ENCODE results near the gene MAPK8IP2.

DNA sequence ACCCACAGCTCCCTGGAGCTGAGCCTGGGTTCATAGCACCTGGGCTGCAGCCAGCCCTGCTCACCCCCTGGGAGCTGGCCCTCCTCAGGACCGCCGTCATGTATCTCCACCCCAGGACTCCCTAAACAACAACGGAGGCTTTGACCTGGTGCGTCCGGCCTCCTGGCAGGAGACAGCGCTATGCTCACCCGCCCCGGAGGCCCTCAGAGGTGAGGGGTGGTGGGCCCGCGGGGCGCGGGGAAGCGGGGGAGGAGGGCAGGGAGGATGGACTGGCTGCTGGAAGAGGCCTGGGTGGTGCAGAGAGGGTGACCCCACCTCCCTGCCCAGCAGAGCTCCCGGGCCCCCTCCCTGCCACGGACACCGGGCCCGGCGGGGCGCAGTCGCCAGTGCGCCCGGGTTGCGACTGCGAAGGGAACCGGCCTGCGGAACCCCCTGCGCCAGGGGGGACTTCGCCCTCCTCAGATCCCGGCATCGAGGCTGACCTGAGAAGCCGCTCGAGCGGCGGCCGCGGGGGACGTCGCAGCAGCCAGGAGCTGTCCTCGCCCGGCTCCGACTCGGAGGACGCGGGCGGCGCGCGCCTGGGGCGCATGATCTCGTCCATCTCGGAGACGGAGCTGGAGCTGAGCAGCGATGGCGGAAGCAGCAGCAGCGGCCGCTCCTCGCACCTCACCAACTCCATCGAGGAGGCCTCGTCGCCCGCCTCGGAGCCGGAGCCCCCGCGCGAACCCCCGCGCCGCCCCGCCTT lies 3.1 kb downstream of the MAPK8IP2 start:
- TF ChIP-seq, protein P1, sequence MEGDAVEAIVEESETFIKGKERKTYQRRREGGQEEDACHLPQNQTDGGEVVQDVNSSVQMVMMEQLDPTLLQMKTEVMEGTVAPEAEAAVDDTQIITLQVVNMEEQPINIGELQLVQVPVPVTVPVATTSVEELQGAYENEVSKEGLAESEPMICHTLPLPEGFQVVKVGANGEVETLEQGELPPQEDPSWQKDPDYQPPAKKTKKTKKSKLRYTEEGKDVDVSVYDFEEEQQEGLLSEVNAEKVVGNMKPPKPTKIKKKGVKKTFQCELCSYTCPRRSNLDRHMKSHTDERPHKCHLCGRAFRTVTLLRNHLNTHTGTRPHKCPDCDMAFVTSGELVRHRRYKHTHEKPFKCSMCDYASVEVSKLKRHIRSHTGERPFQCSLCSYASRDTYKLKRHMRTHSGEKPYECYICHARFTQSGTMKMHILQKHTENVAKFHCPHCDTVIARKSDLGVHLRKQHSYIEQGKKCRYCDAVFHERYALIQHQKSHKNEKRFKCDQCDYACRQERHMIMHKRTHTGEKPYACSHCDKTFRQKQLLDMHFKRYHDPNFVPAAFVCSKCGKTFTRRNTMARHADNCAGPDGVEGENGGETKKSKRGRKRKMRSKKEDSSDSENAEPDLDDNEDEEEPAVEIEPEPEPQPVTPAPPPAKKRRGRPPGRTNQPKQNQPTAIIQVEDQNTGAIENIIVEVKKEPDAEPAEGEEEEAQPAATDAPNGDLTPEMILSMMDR (IDR thresholded peaks at IDR 0.05 in 2 of 3, conservative IDR thresholded peaks at IDR 0.05 in 1 of 3; ENCODE audit: borderline replicate concordance in 1 of 3, insufficient read depth in 1 of 3, low read depth in 2 of 3, low read length in 2 of 3): no peak
- TF ChIP-seq FOSL1 (IDR thresholded peaks at IDR 0.05; ENCODE audit: low read depth) (no peak), EZH2 (IDR thresholded peaks at IDR 0.05) (no peak), POLR2A (IDR thresholded peaks at IDR 0.05; ENCODE audit: borderline replicate concordance, extremely low read depth, insufficient read depth, insufficient read length) (no peak), JUND (IDR thresholded peaks at IDR 0.05) (no peak), POLR2AphosphoS5 (IDR thresholded peaks at IDR 0.05; ENCODE audit: low read depth, low read length) (no peak), CBX3 (IDR thresholded peaks at IDR 0.05; ENCODE audit: low read depth) (no peak), SIN3A (IDR thresholded peaks at IDR 0.05; ENCODE audit: low read depth) (no peak), YY1 (IDR thresholded peaks at IDR 0.05; ENCODE audit: extremely low read depth, insufficient replicate concordance, low read depth, low read length) (no peak), ZNF274 (IDR thresholded peaks at IDR 0.05; ENCODE audit: low read depth, low read length) (no peak)
- TF ChIP-seq, protein P2, sequence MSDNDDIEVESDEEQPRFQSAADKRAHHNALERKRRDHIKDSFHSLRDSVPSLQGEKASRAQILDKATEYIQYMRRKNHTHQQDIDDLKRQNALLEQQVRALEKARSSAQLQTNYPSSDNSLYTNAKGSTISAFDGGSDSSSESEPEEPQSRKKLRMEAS (IDR thresholded peaks at IDR 0.05): no peak
- TF ChIP-seq, protein P3, sequence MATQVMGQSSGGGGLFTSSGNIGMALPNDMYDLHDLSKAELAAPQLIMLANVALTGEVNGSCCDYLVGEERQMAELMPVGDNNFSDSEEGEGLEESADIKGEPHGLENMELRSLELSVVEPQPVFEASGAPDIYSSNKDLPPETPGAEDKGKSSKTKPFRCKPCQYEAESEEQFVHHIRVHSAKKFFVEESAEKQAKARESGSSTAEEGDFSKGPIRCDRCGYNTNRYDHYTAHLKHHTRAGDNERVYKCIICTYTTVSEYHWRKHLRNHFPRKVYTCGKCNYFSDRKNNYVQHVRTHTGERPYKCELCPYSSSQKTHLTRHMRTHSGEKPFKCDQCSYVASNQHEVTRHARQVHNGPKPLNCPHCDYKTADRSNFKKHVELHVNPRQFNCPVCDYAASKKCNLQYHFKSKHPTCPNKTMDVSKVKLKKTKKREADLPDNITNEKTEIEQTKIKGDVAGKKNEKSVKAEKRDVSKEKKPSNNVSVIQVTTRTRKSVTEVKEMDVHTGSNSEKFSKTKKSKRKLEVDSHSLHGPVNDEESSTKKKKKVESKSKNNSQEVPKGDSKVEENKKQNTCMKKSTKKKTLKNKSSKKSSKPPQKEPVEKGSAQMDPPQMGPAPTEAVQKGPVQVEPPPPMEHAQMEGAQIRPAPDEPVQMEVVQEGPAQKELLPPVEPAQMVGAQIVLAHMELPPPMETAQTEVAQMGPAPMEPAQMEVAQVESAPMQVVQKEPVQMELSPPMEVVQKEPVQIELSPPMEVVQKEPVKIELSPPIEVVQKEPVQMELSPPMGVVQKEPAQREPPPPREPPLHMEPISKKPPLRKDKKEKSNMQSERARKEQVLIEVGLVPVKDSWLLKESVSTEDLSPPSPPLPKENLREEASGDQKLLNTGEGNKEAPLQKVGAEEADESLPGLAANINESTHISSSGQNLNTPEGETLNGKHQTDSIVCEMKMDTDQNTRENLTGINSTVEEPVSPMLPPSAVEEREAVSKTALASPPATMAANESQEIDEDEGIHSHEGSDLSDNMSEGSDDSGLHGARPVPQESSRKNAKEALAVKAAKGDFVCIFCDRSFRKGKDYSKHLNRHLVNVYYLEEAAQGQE (IDR thresholded peaks at IDR 0.05; ENCODE audit: low read depth): no peak
